Activated CD4-positive, alpha-beta T cell treated with anti-CD3 and anti-CD28 coated beads, Interleukin-2, Interleukin-4, amounts not matched to agents 100 ng/mL and 50 ng/mL, durations not matched to agents 16 hours and 8 hours (primary cell): ENCODE results near the gene TPRG1L.
"Not testable (repeated sequence)": the region's sequence is repeated elsewhere in the genome, so short reads cannot be mapped to it uniquely, and the experiment has no call there.

Experiments
- DNase-seq: peaks from one replicate; pipeline ENCODE4 v3.0.0-alpha.2; 2020; ENCODE audit warnings: low spot score

TPRG1L gene

DNA sequence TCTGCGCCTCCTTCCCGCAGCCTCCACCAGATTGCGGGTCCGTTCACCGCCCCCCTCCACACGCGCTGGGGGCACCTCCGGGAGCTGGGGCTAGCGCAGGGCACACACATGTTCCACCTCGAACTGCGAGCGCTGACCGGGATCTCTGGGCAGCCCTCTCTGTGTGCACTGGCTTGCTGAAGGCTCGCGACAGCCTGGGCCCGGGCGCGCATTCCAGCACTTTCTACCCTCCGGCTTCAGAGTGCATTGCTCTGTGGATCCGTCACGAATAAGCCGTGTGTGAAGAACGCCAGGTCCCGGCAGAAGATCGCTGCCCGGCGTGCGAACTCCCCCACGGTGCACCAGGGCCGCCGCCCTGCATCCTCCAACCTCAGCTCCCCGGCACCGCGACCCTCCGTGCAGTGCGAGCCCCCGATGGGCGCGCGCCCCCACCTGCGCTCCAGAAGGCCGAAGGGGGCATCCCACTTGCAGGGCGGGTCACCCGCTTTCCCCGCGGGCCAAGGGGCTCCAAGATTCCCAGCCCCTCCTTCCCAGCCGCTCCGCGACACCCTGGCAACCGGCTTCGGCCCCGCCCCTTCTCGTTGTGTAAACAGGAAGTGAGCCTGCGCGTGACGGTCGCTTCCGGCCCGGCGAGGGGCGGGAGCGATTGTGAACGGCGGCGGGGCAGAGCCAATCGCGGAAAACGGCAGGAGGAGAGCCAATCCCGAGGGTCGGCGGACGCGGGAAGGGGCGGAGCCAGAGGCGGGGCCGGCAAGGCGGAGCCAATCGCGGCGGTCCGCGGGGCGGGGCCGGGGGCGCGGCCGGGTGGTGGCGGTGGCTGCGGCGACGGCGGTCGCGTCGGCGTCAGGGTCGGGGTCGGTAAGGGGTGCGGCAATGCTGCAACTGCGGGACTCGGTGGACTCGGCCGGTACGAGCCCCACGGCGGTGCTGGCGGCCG is at the start of gene TPRG1L:
TPRG1L (plus strand) TSS at position 816 of the 937 bp plus-strand sequence; CDS start at position 874, 58 bp downstream.
- DNase-seq, result peak; percentile 98

DNA sequence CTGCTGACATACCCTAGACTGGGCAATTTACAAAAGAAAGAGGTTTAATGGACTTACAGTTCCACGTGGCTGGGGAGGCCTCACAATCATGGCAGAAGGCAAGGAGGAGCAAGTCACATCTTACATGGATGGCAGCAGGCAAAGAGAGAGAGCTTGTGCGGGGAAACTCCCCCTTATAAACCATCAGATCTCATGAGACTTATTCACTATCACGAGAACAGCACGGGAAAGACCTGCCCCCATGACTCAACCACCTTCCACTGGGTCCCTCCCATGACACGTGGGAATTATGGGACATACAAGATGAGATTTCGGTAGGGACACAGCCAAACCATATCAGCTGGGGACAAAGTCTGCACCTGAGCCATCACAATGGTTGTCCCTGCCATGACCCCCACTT is 49.3 kb upstream of the TPRG1L start:
- DNase-seq, result not testable (repeated sequence)

DNA sequence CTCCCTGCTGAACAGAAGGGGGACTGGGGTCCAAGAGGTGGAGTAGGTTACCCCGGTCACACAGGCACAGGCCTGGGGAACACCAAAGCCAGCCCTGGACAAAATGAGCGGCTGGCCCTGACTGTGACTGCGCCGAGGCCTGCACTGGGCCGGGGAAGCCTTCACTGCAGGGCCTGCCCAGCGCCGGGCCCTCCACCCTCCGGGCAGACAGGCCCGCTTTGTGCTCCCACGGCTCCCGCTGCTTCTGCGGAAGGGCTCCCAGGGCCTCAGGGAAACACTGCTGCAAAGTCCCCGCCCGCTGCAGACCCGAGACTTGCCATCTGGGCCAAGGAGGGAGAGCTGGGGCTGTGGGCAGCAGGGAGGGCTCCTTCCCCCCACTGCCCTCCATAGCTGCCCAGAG is 48.8 kb upstream of the TPRG1L start:
- DNase-seq, result no peak

DNA sequence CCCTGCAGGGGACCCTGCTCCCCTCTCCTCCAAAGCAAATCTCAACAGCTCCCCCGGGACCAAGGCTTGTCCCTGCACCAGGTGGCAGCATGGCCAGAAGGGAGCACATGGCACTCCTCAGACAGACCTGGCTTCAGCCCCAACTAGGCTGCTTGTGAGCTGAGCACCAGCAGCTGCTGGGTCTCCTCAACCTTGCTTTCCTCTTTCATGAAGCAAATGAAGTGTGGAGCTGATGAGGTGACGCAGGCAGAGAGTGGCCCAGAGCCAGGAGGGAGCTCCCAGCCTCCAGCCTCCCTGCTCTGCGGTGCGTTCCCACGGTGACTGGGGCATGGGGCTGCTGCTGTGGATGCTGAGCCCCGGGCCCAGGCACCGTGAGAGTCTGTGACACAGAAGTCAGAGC is 47.5 kb upstream of the TPRG1L start:
- DNase-seq, result no peak

DNA sequence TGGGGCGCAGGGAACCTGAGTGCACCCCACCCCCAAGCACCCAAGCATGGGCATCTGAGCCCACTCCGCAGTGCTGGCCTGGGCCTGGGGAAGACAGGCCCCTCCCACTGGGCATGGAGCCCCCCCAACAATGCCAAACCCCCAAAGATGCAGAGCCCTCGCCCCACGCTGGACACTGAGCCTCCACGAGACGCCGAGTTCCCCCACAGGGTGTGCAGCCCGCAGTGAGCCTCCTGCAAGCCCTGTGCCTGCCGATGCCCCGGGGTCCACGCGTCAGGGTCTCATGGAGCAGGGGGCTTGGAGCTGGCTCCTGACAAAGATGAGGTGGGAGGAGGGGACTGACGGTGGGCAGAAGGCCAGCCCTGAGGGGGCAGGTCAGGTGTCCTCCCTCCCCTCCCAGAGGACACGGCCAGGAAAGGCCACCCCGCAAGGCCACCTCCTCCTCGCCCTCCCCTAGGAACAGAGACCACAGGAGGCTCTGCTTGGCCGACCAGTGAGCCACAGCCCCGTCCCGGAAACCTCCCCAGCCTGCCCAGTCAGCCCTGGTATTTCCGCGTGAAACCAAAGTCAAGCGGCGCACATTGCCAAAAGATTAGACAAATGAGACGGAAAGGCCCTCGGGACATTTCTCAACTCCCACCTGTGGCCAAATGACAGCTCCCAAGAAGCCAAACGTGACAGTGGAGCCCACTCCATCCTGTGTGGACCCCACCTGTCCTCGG is 46.9 kb upstream of the TPRG1L start:
- DNase-seq, result no peak

DNA sequence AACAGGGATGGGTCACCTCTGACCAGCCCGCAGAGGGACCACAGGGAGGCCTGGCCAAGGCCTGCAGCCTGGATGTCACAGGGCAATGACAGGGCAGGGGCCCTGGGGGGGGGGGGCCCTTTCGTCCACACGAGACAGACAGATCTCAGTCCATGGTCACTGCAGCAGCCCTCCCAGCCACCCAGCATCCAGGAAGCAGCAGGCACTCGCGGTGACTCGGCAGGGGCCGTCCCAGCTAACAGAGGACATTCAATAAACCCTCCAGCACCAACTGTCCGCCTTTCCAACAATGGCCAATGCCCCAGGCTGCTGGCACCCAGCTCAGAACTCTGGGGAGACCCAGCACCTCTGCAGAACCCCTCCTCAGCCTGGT is 46.4 kb upstream of the TPRG1L start:
- no peak for DNase-seq

DNA sequence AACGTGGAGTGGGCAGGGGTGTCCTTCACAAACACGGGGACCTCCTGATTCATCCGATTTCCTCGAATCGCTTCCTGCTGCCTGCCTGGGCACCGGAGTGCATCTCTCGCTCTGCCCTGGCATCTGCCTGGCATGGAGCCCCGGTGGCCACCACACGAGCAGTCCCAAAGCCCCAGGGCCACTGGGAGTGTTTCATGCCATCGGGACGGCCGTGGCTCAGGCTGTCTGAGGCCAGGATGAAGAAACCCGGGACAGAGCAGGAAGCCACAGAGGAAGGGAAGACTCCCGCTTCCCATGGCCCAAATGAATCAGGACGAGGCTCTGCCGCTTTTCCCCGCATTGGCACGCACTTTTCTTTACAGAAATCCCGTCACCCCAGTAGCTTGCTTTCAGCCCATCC is 45.9 kb upstream of the TPRG1L start:
- no peak for DNase-seq

DNA sequence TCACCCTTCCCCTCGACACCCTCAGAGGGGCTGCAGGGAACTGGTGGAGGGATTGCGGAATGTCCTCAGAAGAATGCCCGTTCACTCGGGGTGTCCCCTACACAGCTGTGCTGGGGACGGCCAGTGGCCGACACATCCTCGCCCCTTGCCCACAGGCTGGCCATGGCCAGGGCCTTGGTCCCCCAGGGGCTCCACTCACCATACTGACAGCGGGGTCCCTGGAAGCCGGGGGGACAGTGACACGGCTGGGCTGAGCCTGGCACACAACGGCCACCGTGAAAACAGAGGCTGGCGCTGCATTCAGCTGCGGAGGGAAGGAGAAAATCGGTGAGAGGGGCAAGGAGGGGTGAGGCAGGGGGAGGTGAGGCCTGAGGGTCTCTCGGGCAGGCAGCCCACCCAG is 45.2 kb upstream of the TPRG1L start:
- DNase-seq, result no peak

DNA sequence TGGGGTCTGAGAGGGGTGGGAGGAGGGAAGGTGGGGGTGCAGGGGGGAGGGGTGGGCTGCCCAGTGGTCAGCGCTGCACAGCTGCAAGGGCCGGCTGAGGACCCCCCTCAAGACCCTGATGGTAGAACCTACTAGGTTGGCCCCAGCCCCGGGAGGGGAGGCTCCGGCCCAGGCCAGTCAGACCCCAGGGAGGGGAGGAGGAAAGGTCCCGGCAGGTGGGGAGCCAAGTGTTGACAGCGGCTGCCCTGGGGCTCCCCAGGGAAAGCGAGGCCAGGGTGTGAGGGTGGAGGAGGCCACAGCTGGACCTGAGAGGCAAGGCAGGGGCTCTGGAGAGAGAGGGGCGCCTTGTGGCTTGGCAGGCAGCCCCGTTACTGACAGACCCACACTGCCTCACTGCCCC is 44.6 kb upstream of the TPRG1L start:
- no peak for DNase-seq

DNA sequence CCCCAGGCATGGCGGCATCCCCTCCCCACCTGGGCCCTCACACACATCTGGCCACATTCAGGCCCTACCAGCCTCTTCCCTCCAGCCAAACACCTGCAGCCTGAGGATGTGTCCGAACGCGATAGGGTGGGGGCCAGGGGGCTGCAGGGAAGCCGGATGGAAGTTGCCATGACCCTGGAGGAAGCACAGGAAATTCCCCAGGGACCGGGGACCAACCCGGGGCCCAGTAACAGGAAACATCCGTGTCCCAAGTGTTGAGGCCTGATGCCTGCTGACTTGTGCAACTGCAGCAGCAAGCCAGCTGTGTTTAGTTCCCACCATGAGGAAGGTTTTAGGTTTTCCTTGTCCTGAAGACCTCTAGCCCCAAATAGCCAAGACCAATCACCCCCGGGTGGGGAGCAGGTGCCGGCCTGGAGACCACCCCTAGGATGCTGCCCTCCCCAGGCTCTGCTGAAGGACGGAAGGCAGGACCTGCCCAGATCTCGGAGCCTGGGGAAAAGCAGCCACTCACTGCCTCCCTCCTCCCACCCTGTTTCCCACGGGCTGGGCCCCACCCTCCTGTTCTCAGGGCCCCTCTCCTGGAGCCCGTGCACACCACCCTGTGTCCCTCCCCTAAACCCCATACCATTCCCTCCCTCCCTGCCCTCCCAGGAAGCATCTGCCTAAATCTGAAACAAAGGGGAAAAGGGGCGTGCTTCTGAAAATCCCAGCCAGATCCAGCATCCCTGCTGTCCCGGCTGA is 43.3 kb upstream of the TPRG1L start:
- no peak for DNase-seq

DNA sequence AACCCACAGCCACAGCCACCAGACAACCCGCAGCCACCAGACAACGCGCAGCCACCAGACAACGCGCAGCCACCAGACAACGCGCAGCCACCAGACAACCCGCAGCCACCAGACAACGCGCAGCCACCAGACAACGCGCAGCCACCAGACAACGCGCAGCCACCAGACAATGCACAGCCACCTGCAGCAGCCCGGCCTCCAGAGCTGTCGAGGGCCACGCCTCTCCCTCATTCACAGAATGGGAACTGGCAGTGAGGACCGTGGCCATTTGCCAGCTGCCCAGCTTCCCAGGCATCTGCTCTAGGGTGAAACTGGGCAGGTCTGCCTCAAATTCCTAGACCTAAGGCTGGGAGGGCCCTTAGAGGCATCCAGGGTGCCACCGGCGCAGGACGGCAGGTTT is 41.1 kb upstream of the TPRG1L start:
- not testable (repeated sequence) for DNase-seq

DNA sequence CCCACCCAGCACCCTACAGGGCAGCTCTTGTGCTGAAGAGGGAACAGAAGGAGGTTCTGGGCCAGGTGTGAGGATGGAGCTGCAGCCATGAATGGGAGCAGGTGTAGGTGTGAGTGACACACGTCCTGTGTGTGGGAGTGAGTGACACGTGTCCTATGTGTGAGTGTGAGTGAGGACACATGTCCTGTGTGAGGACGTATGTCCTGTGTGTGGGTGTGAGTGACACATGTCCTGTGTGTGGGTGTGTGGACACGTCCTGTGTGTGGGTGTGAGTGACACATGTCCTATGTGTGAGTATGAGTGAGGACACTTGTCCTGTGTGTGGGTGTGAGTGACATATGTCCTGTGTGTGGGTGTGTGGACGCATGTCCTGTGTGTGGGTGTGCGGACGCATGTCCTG is 39.9 kb upstream of the TPRG1L start:
- DNase-seq, result no peak

DNA sequence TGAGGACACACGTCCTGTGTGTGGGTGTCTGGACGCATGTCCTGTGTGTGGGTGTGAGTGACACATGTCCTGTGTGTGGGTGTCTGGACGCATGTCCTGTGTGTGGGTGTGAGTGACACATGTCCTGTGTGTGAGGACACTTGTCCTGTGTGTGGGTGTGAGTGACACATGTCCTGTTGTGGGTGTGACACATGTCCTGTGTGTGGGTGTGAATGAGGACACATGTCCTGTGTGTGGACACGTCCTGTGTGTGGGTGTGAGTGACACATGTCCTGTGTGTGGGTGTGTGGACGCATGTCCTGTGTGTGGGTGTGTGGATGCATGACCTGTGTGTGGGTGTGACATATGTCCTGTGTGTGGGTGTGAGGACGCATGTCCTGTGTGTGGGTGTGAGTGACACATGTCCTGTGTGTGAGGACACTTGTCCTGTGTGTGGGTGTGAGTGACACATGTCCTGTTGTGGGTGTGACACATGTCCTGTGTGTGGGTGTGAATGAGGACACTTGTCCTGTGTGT is 39.4 kb upstream of the TPRG1L start:
- DNase-seq, result not testable (repeated sequence)

DNA sequence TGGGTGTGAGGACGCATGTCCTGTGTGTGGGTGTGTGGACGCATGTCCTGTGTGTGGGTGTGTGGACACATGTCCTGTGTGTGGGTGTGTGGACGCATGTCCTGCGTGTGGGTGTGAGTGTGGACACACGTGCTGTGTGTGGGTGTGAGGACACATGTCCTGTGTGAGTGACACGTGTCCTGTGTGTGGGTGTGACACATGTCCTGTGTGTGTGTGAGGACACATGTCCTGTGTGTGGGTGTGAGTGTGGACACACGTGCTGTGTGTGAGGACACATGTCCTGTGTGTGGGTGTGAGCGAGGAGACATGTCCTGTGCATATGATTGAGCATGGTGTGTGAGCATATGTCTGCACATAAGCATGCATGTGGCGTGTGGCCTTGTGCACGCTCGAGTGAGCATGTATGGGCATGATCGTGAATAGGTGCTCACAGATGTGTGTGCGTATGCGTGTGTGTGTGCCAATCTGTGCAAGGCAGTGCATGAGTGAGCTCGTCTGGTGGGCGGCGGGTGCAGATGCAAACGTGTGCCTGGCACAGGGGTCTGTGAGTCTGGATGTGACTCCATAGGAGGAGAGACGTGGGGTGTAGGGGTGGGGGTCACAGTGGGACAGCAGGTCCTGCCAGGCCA is 38.8 kb upstream of the TPRG1L start:
- DNase-seq, result no peak

DNA sequence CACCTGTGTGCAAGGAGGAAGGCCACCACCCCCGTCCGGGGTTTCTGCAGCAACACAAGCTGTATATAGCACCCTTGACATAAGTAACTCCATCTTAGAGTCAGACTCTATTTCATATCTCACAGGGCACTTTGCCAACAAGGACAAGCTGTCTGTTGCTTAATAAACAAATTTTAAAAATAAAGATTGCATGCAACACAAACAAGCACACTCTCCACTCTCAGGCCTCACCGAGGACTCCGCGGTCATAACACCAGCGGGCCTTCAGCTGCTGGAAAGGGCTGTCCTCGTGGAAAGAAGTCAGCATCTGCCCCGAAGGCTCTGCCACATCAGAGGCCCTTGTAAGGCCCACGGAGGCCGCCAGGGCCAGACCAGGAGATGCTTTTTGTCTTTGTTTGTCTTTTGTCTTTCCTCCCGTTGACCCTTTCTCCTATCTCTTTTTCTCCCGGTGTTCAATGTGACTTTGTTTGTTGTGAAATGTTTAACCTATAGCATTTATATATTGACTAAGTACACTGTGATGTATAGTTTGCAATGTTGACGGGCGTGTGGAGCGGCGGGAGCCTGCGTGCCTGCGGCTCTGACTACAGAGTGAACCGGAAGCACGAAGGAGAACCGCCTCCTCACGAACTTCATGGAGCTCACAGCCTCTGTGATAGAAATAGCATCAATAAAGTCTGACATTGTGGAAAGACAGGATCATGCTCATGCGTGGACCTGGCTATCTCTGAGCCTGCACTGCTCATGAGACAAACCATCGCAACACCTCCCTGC is 37.6 kb upstream of the TPRG1L start:
- no peak for DNase-seq

DNA sequence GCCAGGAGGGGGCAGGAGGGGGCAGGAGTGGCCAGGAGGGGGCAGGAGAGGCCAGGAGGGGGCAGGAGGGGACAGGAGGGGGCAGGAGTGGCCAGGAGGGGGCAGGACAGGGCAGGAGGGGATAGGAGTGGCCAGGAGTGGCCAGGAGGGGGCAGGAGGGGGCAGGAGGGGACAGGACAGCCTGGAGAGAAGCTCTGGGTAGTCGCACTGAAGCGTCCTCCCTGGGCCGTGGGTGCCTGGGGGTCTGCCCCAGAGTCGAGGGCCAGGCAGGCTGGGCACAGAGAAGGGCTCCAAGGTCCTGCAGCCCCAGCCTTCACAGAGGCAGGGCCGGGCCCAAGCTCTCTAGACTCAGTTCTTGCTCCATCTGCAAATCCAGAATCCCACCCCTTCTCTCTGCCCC is 36.4 kb upstream of the TPRG1L start:
- no peak for DNase-seq

DNA sequence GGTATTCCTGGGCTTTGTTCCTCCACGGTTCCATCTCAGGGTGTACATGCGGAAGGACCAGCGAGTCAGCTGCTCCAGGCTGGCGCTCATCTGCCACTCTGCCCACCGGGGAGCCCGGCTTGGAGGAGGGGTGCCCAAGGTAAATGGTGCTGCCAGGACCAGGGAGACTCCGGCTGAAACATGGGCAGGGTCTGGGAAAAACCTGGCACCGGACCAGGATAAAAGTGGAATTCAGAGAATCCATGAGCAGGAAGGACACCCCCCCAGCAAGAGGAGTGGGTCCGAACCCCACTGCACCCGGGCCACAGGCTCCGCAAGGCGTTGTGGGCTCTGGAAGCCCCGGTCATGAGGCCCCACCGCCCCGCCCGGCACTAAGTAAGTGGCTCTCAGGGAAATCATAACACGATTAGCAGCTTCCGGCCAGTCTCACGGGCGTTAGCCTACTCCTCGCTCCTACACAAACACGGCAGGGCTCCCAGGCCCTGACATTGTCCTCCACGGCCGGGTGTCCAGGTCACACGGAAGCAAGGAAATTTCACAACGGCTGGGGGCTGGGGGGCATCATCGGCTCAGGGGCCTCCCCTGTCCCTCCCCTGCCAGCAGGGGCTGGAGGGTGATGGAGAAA is 34.6 kb upstream of the TPRG1L start:
- DNase-seq, result no peak

DNA sequence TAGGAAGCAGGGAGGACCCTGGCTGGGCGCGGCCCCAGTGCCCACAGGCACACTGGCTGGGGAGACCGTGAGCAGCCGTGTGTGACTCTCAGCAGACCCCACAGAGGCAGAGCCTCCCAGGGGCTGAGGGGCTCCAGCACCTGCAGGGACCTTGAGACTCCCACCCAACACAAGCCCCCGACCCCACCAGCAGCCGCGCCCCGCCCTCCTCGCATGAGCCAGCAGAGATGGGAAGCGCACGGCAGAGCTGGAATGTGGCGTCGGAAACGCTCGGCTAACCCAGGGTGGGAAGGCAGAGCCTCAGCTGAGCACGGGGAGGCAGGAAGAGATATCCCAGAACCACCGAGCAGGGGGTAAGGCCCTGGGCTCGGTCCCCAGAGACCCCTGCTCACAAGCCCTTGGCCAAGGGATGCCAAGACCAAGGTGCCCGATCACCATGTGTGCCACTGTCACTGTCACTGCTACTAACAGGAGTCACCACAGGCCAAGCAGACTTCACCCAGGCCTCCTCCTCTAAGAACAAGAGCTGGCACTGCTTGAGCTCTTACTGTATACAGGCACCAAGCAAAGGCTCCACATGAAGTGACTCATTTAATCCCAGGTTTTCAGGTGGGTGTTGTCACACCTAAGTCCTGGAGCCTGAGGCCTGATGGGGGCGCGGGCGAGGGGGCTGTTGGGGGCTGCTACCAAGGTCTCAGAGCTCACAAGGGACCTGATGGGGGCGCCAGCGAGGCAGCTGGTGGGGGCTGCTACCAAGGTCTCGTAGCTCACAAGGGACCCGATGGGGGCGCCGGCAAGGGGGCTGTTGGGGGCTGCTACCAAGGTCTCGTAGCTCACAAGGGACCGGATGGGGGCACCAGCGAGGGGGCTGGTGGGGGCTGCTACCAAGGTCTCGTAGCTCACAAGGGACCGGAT is 33.6 kb upstream of the TPRG1L start:
- no peak for DNase-seq

DNA sequence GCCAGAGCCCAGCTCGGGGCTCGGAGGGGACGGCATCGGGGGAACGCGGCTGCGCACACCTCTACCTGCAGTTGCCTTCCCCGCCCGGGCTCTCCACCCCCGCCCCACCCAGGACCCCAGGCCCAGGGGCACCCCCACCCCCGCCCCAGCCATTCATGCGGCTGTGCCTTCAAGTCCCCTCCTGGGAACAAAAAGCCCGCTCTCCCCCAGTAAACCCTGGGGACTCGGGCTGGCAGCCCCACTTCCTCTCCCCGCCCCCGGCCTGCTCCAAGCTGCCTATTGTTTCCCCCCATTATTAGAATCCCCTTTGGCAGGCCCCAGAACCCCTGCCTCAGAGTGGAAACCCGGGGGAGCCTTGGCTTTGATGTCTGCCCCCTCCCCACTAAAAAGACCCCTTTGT is 31.5 kb upstream of the TPRG1L start:
- DNase-seq, result no peak

DNA sequence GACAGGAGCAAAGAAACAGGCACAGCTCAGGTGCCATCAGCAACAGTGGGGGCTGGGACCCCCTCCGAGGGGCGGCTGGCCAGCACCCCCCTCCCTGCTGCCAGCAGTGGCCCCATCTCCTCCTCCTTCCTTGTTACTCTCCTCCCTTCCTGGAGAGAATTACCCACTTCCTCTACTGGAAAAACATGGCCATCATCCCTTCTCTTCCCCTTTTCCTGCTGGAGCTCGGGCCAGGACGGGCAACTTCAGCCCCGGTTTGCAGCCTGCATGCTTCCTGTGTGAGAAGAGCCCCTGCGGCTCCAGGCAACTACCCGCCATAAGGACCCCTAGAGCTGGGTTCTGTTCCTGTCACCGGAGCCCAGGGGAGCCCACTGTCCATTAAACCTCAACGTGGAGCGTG is 31.1 kb upstream of the TPRG1L start:
- no peak for DNase-seq
